ENCODE data around the gene AHSP. TPM values are rescaled to one million over a fixed set of nuclear protein-coding genes. Genes with fewer than 3 reads are reported as not detected.

Gene AHSP
- total RNA-seq, 1 experiment from 2014 or later, result not detected

- no peak overlapping the region for H3K4me3 ChIP-seq (ENCODE audit: low read depth, low read length, poor library complexity, severe bottlenecking)
- no peaks in the 10 kb centered on the region for H3K27me3 ChIP-seq (replicated peaks; ENCODE audit: insufficient read depth, low read depth, low read length, poor library complexity)
- H3K4me1 ChIP-seq (ENCODE audit: insufficient read depth, low read length, poor library complexity, severe bottlenecking), result peaks cover 1% of the 10 kb centered on the region
- ChIA-PET POLR2A (ENCODE audit: low non-redundant PET) (no interaction called here), CTCF (no interaction called here)
- intact Hi-C loops (cut with micrococcal nuclease; ENCODE audit: unreplicated experiment), result no loop called here
- H3K27ac ChIP-seq (ENCODE audit: low read depth, low read length, poor library complexity, severe bottlenecking), result no peak overlapping the region
- no TSS peak for BruUV-seq (replicated peaks)
- peaks cover 10% of the 10 kb centered on the region for H3K36me3 ChIP-seq (ENCODE audit: insufficient read depth, low read length, poor library complexity, severe bottlenecking)
- DNase-seq (ENCODE audit: low spot score), result no peak
- TF ChIP-seq, protein P1, sequence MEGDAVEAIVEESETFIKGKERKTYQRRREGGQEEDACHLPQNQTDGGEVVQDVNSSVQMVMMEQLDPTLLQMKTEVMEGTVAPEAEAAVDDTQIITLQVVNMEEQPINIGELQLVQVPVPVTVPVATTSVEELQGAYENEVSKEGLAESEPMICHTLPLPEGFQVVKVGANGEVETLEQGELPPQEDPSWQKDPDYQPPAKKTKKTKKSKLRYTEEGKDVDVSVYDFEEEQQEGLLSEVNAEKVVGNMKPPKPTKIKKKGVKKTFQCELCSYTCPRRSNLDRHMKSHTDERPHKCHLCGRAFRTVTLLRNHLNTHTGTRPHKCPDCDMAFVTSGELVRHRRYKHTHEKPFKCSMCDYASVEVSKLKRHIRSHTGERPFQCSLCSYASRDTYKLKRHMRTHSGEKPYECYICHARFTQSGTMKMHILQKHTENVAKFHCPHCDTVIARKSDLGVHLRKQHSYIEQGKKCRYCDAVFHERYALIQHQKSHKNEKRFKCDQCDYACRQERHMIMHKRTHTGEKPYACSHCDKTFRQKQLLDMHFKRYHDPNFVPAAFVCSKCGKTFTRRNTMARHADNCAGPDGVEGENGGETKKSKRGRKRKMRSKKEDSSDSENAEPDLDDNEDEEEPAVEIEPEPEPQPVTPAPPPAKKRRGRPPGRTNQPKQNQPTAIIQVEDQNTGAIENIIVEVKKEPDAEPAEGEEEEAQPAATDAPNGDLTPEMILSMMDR (conservative IDR thresholded peaks at IDR 0.05; ENCODE audit: low read depth, low read length), result no peak
- no peak for TF ChIP-seq EZH2 (IDR thresholded peaks at IDR 0.05; ENCODE audit: borderline replicate concordance, low read depth, low read length, poor library complexity, severe bottlenecking)
- no peaks in the 10 kb centered on the region for H3K9me3 ChIP-seq (ENCODE audit: low read depth, low read length, poor library complexity, severe bottlenecking)
Observed at GRCh38 chr16:31493506-31494125, 34.1 kb upstream of the AHSP start.

DNA sequence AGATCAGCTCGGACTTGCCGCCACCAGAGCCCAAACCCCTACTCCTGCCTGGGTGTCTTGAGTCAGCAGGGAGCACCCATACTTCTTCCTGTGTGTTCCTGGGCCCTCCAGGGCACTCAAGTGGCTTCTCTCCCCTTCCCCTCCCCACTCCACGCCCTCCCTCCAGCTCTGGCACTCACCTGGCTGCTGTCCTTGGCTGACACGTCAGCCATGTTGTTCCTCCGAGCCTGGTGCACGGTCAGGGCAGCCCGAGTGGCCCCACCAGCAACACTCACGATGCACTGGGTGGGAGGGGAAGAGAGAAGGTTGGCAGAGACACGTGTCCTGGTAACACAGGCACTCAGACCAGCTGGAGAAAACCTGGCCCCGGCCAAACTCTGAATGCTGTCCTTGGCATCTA lies 31.0 kb upstream of the AHSP start:
- DNase-seq (ENCODE audit: low spot score), result no peak

DNA sequence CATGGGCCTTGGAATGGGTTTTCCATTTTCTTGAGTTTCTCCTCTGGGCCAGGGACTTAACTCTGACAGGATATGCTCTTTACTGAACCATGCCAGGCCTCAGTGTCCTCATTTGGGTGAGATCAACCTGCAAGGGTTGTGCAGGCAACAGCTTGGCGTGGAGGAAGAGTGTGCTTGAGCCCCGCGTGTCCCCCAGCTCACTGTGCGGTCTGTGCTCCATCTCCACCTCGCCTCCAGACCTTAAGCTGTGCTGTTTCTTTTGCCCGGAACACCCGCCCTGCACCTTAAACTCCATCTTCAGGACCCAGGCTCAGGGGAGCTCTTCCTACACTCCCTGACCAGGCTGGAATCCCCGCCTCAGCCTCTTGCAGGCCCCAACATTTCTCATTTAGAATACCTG lies 29.2 kb upstream of the AHSP start:
- Histone ChIP-seq H3K9me3 (ENCODE audit: low read depth, low read length, poor library complexity, severe bottlenecking) (no peaks in the 10 kb centered on the region), H3K36me3 (ENCODE audit: insufficient read depth, low read length, poor library complexity, severe bottlenecking) (peaks cover 12% of the 10 kb centered on the region), H3K27ac (ENCODE audit: low read depth, low read length, poor library complexity, severe bottlenecking) (no peak overlapping the region), H3K4me1 (ENCODE audit: insufficient read depth, low read length, poor library complexity, severe bottlenecking) (no peaks in the 10 kb centered on the region), H3K27me3 (replicated peaks; ENCODE audit: insufficient read depth, low read depth, low read length, poor library complexity) (no peaks in the 10 kb centered on the region), H3K4me3 (ENCODE audit: low read depth, low read length, poor library complexity, severe bottlenecking) (no peak overlapping the region)
- BruUV-seq (replicated peaks), result no TSS peak
- DNase-seq (ENCODE audit: low spot score), result no peak
- intact Hi-C loops (cut with micrococcal nuclease; ENCODE audit: unreplicated experiment), result no loop called here
- ChIA-PET CTCF (no interaction called here), POLR2A (ENCODE audit: low non-redundant PET) (no interaction called here)
- no peak for TF ChIP-seq EZH2 (IDR thresholded peaks at IDR 0.05; ENCODE audit: borderline replicate concordance, low read depth, low read length, poor library complexity, severe bottlenecking)
- TF ChIP-seq, protein P1 (conservative IDR thresholded peaks at IDR 0.05; ENCODE audit: low read depth, low read length), result no peak

More for the DNA sequence above, 31.0 kb upstream of the AHSP start:
- ChIA-PET POLR2A (ENCODE audit: low non-redundant PET) (no interaction called here), CTCF (no interaction called here)
- Histone ChIP-seq H3K27me3 (replicated peaks; ENCODE audit: insufficient read depth, low read depth, low read length, poor library complexity) (no peaks in the 10 kb centered on the region), H3K4me3 (ENCODE audit: low read depth, low read length, poor library complexity, severe bottlenecking) (no peak overlapping the region), H3K4me1 (ENCODE audit: insufficient read depth, low read length, poor library complexity, severe bottlenecking) (no peaks in the 10 kb centered on the region), H3K36me3 (ENCODE audit: insufficient read depth, low read length, poor library complexity, severe bottlenecking) (peaks cover 21% of the 10 kb centered on the region), H3K9me3 (ENCODE audit: low read depth, low read length, poor library complexity, severe bottlenecking) (no peaks in the 10 kb centered on the region), H3K27ac (ENCODE audit: low read depth, low read length, poor library complexity, severe bottlenecking) (no peak overlapping the region)
- no peak for TF ChIP-seq EZH2 (IDR thresholded peaks at IDR 0.05; ENCODE audit: borderline replicate concordance, low read depth, low read length, poor library complexity, severe bottlenecking)
- TF ChIP-seq, protein P1 (conservative IDR thresholded peaks at IDR 0.05; ENCODE audit: low read depth, low read length), result no peak
- intact Hi-C loops (cut with micrococcal nuclease; ENCODE audit: unreplicated experiment), result no loop called here
- BruUV-seq (replicated peaks), result no TSS peak
